IMR-90 (cell line): ENCODE data around the gene BCLAF1. TPM values are rescaled to one million over a fixed set of nuclear protein-coding genes. Genes with fewer than 3 reads are reported as not detected.

Experiments
- ATAC-seq: fragments of 200-7000 bp; cut with Tn5 transposase; 2 replicates; pipeline ENCODE4 v1.9.1; 2020; ENCODE audit warnings: low read depth, mild to moderate bottlenecking, moderate library complexity
- BruUV-seq: library from RNA; stranded (reverse); fragments of 400-500 nt; replicated peaks from 2 replicates; lab custom pipeline; 2021; lab: Mats Ljungman, UMichigan
- CTCF ChIA-PET: fragments of 300-600 bp; formaldehyde crosslinking; extraction: SDS; loops from one replicate; lab custom pipeline; 2021; ENCODE audit warnings: antibody characterized with exemption; lab: Yijun Ruan, JAX
- POLR2A ChIA-PET: fragments of 300-600 bp; sonication (Branson Sonifier 250); formaldehyde crosslinking; loops from one replicate; lab custom pipeline; 2022; ENCODE audit warnings: antibody characterized with exemption; ENCODE audit not compliant: unreplicated experiment; lab: Charles Lee
- DNase-seq: peaks from one replicate; pipeline ENCODE4 v3.0.0; 2013
- H2AFZ ChIP-seq: replicated peaks from 2 replicates; pipeline ENCODE3; 2013; ENCODE audit warnings: low read length, mild to moderate bottlenecking; ENCODE audit not compliant: poor library complexity
- H2AK5ac ChIP-seq: 2 replicates; pipeline ENCODE4 v1.6.1; 2013; ENCODE audit warnings: low read depth, low read length, inconsistent platforms
- H2AK9ac ChIP-seq: replicated peaks from 2 replicates; pipeline ENCODE3; 2013; ENCODE audit warnings: mild to moderate bottlenecking, low read depth, low read length, moderate library complexity; ENCODE audit not compliant: poor library complexity
- H2BK120ac ChIP-seq: 2 replicates; pipeline ENCODE4 v1.6.1; 2013; ENCODE audit warnings: low read depth, low read length, inconsistent platforms
- H2BK15ac ChIP-seq: 3 replicates; pipeline ENCODE4 v1.6.1; 2013; ENCODE audit warnings: low read depth, low read length, inconsistent platforms
- H2BK20ac ChIP-seq: 2 replicates; pipeline ENCODE4 v1.6.1; 2013; ENCODE audit warnings: low read depth, mild to moderate bottlenecking, inconsistent platforms, low read length, moderate library complexity
- H2BK5ac ChIP-seq: 2 replicates; pipeline ENCODE4 v1.6.1; 2013; ENCODE audit warnings: mild to moderate bottlenecking, low read depth, low read length, inconsistent platforms; ENCODE audit not compliant: poor library complexity, severe bottlenecking
- H3K14ac ChIP-seq: replicated peaks from 2 replicates; pipeline ENCODE4 v1.6.1; 2013; ENCODE audit warnings: low read depth, low read length, inconsistent platforms
- H3K18ac ChIP-seq: 2 replicates; pipeline ENCODE4 v1.6.1; 2013; ENCODE audit warnings: low read depth, low read length, control low read depth
- H3K23ac ChIP-seq: 2 replicates; pipeline ENCODE4 v1.6.1; 2013; ENCODE audit warnings: low read depth, low read length, inconsistent platforms
- H3K27ac ChIP-seq: 2 replicates; pipeline ENCODE4 v1.5.1; 2013; ENCODE audit warnings: mild to moderate bottlenecking, control low read depth, low read length; ENCODE audit not compliant: insufficient read depth
- H3K27me3 ChIP-seq: 2 replicates; pipeline ENCODE4 v1.6.1; 2013; ENCODE audit warnings: low read length; ENCODE audit not compliant: control insufficient read depth, insufficient read depth
- H3K36me3 ChIP-seq: 2 replicates; pipeline ENCODE4 v1.6.1; 2013; ENCODE audit warnings: low read length, mixed read lengths; ENCODE audit not compliant: control insufficient read depth, insufficient read depth
- H3K4ac ChIP-seq: 2 replicates; pipeline ENCODE4 v1.6.1; 2013; ENCODE audit warnings: low read depth, low read length, inconsistent platforms
- H3K4me1 ChIP-seq: 2 replicates; pipeline ENCODE4 v1.6.1; 2013; ENCODE audit warnings: low read length, mixed read lengths; ENCODE audit not compliant: control insufficient read depth, insufficient read depth
- H3K4me2 ChIP-seq: 2 replicates; pipeline ENCODE4 v1.6.1; 2013; ENCODE audit warnings: low read depth, mild to moderate bottlenecking, control low read depth, low read length, moderate library complexity
- H3K4me3 ChIP-seq: 2 replicates; pipeline ENCODE4 v1.5.1; 2013; ENCODE audit warnings: low read depth, mild to moderate bottlenecking, control low read depth, low read length, moderate library complexity; ENCODE audit not compliant: insufficient read depth
- H3K56ac ChIP-seq: 2 replicates; pipeline ENCODE4 v1.6.1; 2013; ENCODE audit warnings: low read length, inconsistent platforms; ENCODE audit not compliant: insufficient read depth; ENCODE audit errors: extremely low read depth
- H3K79me1 ChIP-seq, 2 experiments: 2 replicates each; pipeline ENCODE4 v1.6.1; 2013; ENCODE audit warnings: low read length in 2 of 2, inconsistent platforms in 1 of 2, low read depth in 1 of 2
- H3K9ac ChIP-seq: 2 replicates; pipeline ENCODE4 v1.6.1; 2013; ENCODE audit warnings: low read depth, low read length, control low read depth
- H3K9me1 ChIP-seq: 2 replicates; pipeline ENCODE4 v1.6.1; 2013; ENCODE audit warnings: low read length, inconsistent platforms; ENCODE audit not compliant: insufficient read depth
- H3K9me3 ChIP-seq: 2 replicates; pipeline ENCODE4 v1.6.1; 2013; ENCODE audit warnings: low read length; ENCODE audit not compliant: control insufficient read depth, insufficient read depth
- H4K20me1 ChIP-seq: 2 replicates; pipeline ENCODE4 v1.6.1; 2013; ENCODE audit warnings: low read length, inconsistent platforms; ENCODE audit not compliant: insufficient read depth
- H4K5ac ChIP-seq: 2 replicates; pipeline ENCODE4 v1.6.1; 2013; ENCODE audit warnings: mild to moderate bottlenecking, low read depth, low read length, control low read depth
- H4K8ac ChIP-seq, 2 experiments: 2 replicates each; pipeline ENCODE4 v1.6.1; 2013; ENCODE audit warnings: low read depth in 2 of 2, low read length in 2 of 2, control low read depth in 1 of 2, inconsistent platforms in 1 of 2
- H4K91ac ChIP-seq: 2 replicates; pipeline ENCODE4 v1.6.1; 2013; ENCODE audit warnings: low read depth, low read length, inconsistent platforms; ENCODE audit not compliant: insufficient read depth
- BHLHE40 ChIP-seq: fragments of 150-350 bp; IDR thresholded peaks from 2 replicates; pipeline ENCODE4 v1.6.1; 2016; ENCODE audit warnings: mild to moderate bottlenecking, low read depth, low read length
- CEBPB ChIP-seq: IDR thresholded peaks from 2 replicates; pipeline ENCODE4 v1.6.1; 2012; ENCODE audit warnings: low read depth, low read length, improper control_type of control experiment
- CTCF ChIP-seq: conservative IDR thresholded peaks from 2 replicates; pipeline ENCODE4 v1.5.1; 2012; ENCODE audit warnings: mild to moderate bottlenecking, low read depth, low read length, improper control_type of control experiment
- ELK1 ChIP-seq: fragments of 150-350 bp; IDR thresholded peaks from 2 replicates; pipeline ENCODE4 v1.6.1; 2016; ENCODE audit warnings: low read depth, mild to moderate bottlenecking, low read length, moderate library complexity, borderline replicate concordance
- FOS ChIP-seq: fragments of 150-350 bp; IDR thresholded peaks from 2 replicates; pipeline ENCODE4 v1.6.1; 2016; ENCODE audit warnings: low read depth, low read length
- RAD21 ChIP-seq: IDR thresholded peaks from 2 replicates; pipeline ENCODE4 v1.6.1; 2012; ENCODE audit warnings: low read length, improper control_type of control experiment
- RCOR1 ChIP-seq: IDR thresholded peaks from 2 replicates; pipeline ENCODE4 v1.6.1; 2012; ENCODE audit warnings: mild to moderate bottlenecking, low read length, improper control_type of control experiment; ENCODE audit not compliant: insufficient replicate concordance
- WGBS, 2 experiments: methylation state at CpG; one replicate each; pipeline versions ENCODE4 v1.1.5 to v1.1.7; 2013; ENCODE audit warnings: missing lambda C conversion rate in 2 of 2; ENCODE audit not compliant: insufficient read length in 1 of 2; ENCODE audit errors: extremely low coverage in 2 of 2; 5-methylcytosine and 5-hydroxymethylcytosine counted together
- dilution Hi-C: fragments of 300-500 bp; cut with HindIII; formaldehyde crosslinking; loops from one replicate; pipeline ENCODE4 v1.14.3; 2018; ENCODE audit warnings: low sequenced_read_pairs; ENCODE audit not compliant: unreplicated experiment
- in situ Hi-C: fragments of 300-500 bp; cut with MboI; formaldehyde crosslinking; loops from 3 replicates; pipeline ENCODE4 v1.14.3; 2019; ENCODE audit warnings: low sequenced_read_pairs, inconsistent platforms, mixed read lengths
- intact Hi-C: fragments of 100-400 bp; cut with micrococcal nuclease; formaldehyde crosslinking; loops from 2 replicates; pipeline ENCODE4 v1.10.0; 2022
- polyA plus RNA-seq, 3 experiments: library from polyadenylated mRNA; depleted of rRNA; stranded (reverse); fragments of >200 nt; gene quantifications; 2 replicates each; pipeline ENCODE4 v1.2.3, GENCODE V29; 2012; ENCODE audit warnings: low replicate concordance in 1 of 3
- total RNA-seq: library from RNA; depleted of rRNA; stranded (reverse); fragments of >200 nt; gene quantifications from 2 replicates; pipeline ENCODE4 v1.2.3, GENCODE V29; 2012
- TF ChIP-seq, protein P1 (sequence below): fragments of 150-350 bp; IDR thresholded peaks from 2 replicates; pipeline ENCODE4 v1.6.1; 2017; ENCODE audit warnings: mild to moderate bottlenecking, antibody characterized with exemption, low read length, low read depth

BCLAF1 gene
- total and polyA plus RNA-seq, 2 of the 4 experiments (the other 2 are of a cell fraction): 34.0 to 141 TPM

DNA sequence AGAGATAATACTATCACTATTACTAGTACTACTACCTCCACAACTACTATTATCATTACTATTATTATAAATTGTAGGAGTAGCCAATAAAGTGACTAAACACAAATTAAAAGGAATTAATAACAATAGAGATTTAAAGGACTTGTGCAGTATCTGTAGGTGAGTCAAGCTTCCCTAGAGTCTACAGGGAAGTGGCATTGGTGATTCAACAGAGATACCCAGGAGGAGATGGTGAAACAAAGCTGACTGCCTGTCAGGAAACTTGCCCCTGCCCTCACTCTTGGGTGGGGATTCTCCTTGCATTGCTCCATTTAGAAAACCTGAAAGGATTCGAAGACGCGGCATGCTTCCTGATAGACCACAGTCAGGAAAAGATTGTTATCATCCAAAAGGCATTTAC, 23.3 kb upstream of the BCLAF1 start:
- H2BK20ac ChIP-seq: no peak overlapping the region
- H4K20me1 ChIP-seq: no peaks in the 10 kb centered on the region
- no peaks in the 10 kb centered on the region for H3K4me1 ChIP-seq
- H3K4me3 ChIP-seq: no peak overlapping the region
- peaks cover 6% of the 10 kb centered on the region for H3K27me3 ChIP-seq
- no peak overlapping the region for H2AK9ac ChIP-seq
- H2BK5ac ChIP-seq: no peak overlapping the region
- in situ Hi-C loops (no loop called here), dilution Hi-C loops (no loop called here), intact Hi-C loops (no loop called here)
- no peak overlapping the region for H2BK15ac ChIP-seq
- H3K27ac ChIP-seq: no peak overlapping the region
- no peak overlapping the region for H4K5ac ChIP-seq
- no peaks in the 10 kb centered on the region for H3K79me1 ChIP-seq
- no peak overlapping the region for H3K18ac ChIP-seq
- ChIA-PET CTCF (no interaction called here), POLR2A (no interaction called here)
- no peak overlapping the region for H4K91ac ChIP-seq
- TF ChIP-seq RCOR1 (no peak), ELK1 (no peak), CEBPB (no peak), CTCF (no peak), RAD21 (no peak), BHLHE40 (no peak), FOS (no peak)
- TF ChIP-seq, protein P1, sequence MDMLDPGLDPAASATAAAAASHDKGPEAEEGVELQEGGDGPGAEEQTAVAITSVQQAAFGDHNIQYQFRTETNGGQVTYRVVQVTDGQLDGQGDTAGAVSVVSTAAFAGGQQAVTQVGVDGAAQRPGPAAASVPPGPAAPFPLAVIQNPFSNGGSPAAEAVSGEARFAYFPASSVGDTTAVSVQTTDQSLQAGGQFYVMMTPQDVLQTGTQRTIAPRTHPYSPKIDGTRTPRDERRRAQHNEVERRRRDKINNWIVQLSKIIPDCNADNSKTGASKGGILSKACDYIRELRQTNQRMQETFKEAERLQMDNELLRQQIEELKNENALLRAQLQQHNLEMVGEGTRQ: no peak
- H3K9me1 ChIP-seq: no peaks in the 10 kb centered on the region
- no peak for DNase-seq
- no peak overlapping the region for H3K4ac ChIP-seq
- no peaks in the 10 kb centered on the region for H3K36me3 ChIP-seq
- H2AFZ ChIP-seq: no peak overlapping the region
- H2BK120ac ChIP-seq: no peak overlapping the region
- no peak overlapping the region for H4K8ac ChIP-seq
- H3K56ac ChIP-seq: no peak overlapping the region
- no peak overlapping the region for H2AK5ac ChIP-seq
- no peak overlapping the region for H3K9ac ChIP-seq
- no peak for ATAC-seq
- H3K9me3 ChIP-seq: no peaks in the 10 kb centered on the region
- H3K23ac ChIP-seq: no peak overlapping the region
- WGBS, 2 experiments: no CpG with 5 or more reads among the region's 3 CpGs
- H3K4me2 ChIP-seq: no peak overlapping the region
- BruUV-seq: no TSS peak
- no peak overlapping the region for H3K14ac ChIP-seq
